Measurements from ENCODE around the gene SCAMP2. TPM values are rescaled to one million over a fixed set of nuclear protein-coding genes. Genes with fewer than 3 reads are reported as not detected.

SCAMP2 gene
- total RNA-seq, 1 experiment from 2014 or later, result 30.1 TPM

- Histone ChIP-seq H3K4me1 (ENCODE audit: insufficient read depth, low read length) (peaks cover 22% of the 10 kb centered on the region), H3F3A (ENCODE audit: low read length, unreplicated experiment) (no peaks in the 10 kb centered on the region), H3K27ac (ENCODE audit: low read length) (no peak overlapping the region), H4K20me1 (ENCODE audit: low read length) (no peaks in the 10 kb centered on the region), H3K9ac (ENCODE audit: low read length) (no peak overlapping the region), H2AFZ (ENCODE audit: low read length) (no peak overlapping the region), H3K9me2 (replicated peaks; ENCODE audit: low read length) (no peaks in the 10 kb centered on the region), H3K79me2 (ENCODE audit: low read length) (no peaks in the 10 kb centered on the region), H3K27me3 (ENCODE audit: low read length) (no peaks in the 10 kb centered on the region), H3K4me3 (ENCODE audit: low read length) (no peak overlapping the region), H3K9me3 (ENCODE audit: low read length) (no peaks in the 10 kb centered on the region), H3K4me2 (ENCODE audit: low read length) (no peak overlapping the region), H3K36me3 (ENCODE audit: low read depth, low read length) (no peaks in the 10 kb centered on the region)
- POLR2A ChIA-PET (ENCODE audit: unreplicated experiment), result no interaction called here
- CTCF ChIA-PET, result no interaction called here
- no peak for DNase-seq
- intact Hi-C loops (cut with micrococcal nuclease), result no loop called here
- no peak for ATAC-seq
- no TSS peak for BruUV-seq (replicated peaks)
- no peak for TF ChIP-seq EZH2 (IDR thresholded peaks at IDR 0.05; ENCODE audit: low read length, unreplicated experiment)
- no peak for TF ChIP-seq CTCF (conservative IDR thresholded peaks at IDR 0.05; ENCODE audit: low read depth, low read length)
- no peak for TF ChIP-seq EZH2phosphoT487 (IDR thresholded peaks at IDR 0.05; ENCODE audit: borderline replicate concordance, low read length)
These were observed 51.4 kb downstream of the SCAMP2 start for GRCh38 chr15:74821790-74822158.

GRCh38 chr15:74821091-74821789, 51.9 kb downstream of the SCAMP2 start:
- H3K9me2 ChIP-seq (replicated peaks; ENCODE audit: low read length), result no peaks in the 10 kb centered on the region
- H3K79me2 ChIP-seq (ENCODE audit: low read length), result no peaks in the 10 kb centered on the region
- H3K36me3 ChIP-seq (ENCODE audit: low read depth, low read length), result no peaks in the 10 kb centered on the region
- H3K27me3 ChIP-seq (ENCODE audit: low read length), result no peaks in the 10 kb centered on the region
- TF ChIP-seq CTCF (conservative IDR thresholded peaks at IDR 0.05; ENCODE audit: low read depth, low read length) (no peak), EZH2phosphoT487 (IDR thresholded peaks at IDR 0.05; ENCODE audit: borderline replicate concordance, low read length) (no peak), EZH2 (IDR thresholded peaks at IDR 0.05; ENCODE audit: low read length, unreplicated experiment) (no peak)
- no TSS peak for BruUV-seq (replicated peaks)
- no peak overlapping the region for H3K4me3 ChIP-seq (ENCODE audit: low read length)
- DNase-seq (no peak), ATAC-seq (no peak)
- peaks cover 25% of the 10 kb centered on the region for H3K4me1 ChIP-seq (ENCODE audit: insufficient read depth, low read length)
- no peak overlapping the region for H3K27ac ChIP-seq (ENCODE audit: low read length)
- H4K20me1 ChIP-seq (ENCODE audit: low read length), result no peaks in the 10 kb centered on the region
- H2AFZ ChIP-seq (ENCODE audit: low read length), result no peak overlapping the region
- CTCF ChIA-PET, result no interaction called here
- intact Hi-C loops (cut with micrococcal nuclease), result no loop called here
- no peak overlapping the region for H3K9ac ChIP-seq (ENCODE audit: low read length)
- H3K4me2 ChIP-seq (ENCODE audit: low read length), result no peak overlapping the region
- POLR2A ChIA-PET (ENCODE audit: unreplicated experiment), result no interaction called here
- no peaks in the 10 kb centered on the region for H3F3A ChIP-seq (ENCODE audit: low read length, unreplicated experiment)
- H3K9me3 ChIP-seq (ENCODE audit: low read length), result no peaks in the 10 kb centered on the region

GRCh38 chr15:74820056-74820455, 53.1 kb downstream of the SCAMP2 start:
- Histone ChIP-seq H3K36me3 (ENCODE audit: low read depth, low read length) (no peaks in the 10 kb centered on the region), H4K20me1 (ENCODE audit: low read length) (no peaks in the 10 kb centered on the region), H3K4me3 (ENCODE audit: low read length) (no peak overlapping the region), H3K9me3 (ENCODE audit: low read length) (no peaks in the 10 kb centered on the region), H3K27ac (ENCODE audit: low read length) (no peak overlapping the region), H3K9ac (ENCODE audit: low read length) (no peak overlapping the region), H3K27me3 (ENCODE audit: low read length) (no peaks in the 10 kb centered on the region), H3K79me2 (ENCODE audit: low read length) (no peaks in the 10 kb centered on the region), H3K4me2 (ENCODE audit: low read length) (no peak overlapping the region), H2AFZ (ENCODE audit: low read length) (no peak overlapping the region), H3K9me2 (replicated peaks; ENCODE audit: low read length) (no peaks in the 10 kb centered on the region), H3F3A (ENCODE audit: low read length, unreplicated experiment) (no peaks in the 10 kb centered on the region), H3K4me1 (ENCODE audit: insufficient read depth, low read length) (peaks cover 30% of the 10 kb centered on the region)
- BruUV-seq (replicated peaks), result no TSS peak
- ChIA-PET POLR2A (ENCODE audit: unreplicated experiment) (no interaction called here), CTCF (no interaction called here)
- DNase-seq (no peak), ATAC-seq (no peak)
- intact Hi-C loops (cut with micrococcal nuclease), result no loop called here
- TF ChIP-seq EZH2 (IDR thresholded peaks at IDR 0.05; ENCODE audit: low read length, unreplicated experiment) (no peak), CTCF (conservative IDR thresholded peaks at IDR 0.05; ENCODE audit: low read depth, low read length) (no peak), EZH2phosphoT487 (IDR thresholded peaks at IDR 0.05; ENCODE audit: borderline replicate concordance, low read length) (no peak)
